Measurements from ENCODE around the gene AOC1. TPM values are rescaled to one million over a fixed set of nuclear protein-coding genes. Genes with fewer than 3 reads are reported as not detected.
"Not testable (repeated sequence)": the region's sequence is repeated elsewhere in the genome, so short reads cannot be mapped to it uniquely, and the experiment has no call there.

AOC1 gene
- total RNA-seq, 1 donor, result not detected

GRCh38 chr7:150806454-150806853 lies 45.9 kb upstream of the AOC1 start:
- H3K27ac ChIP-seq (ENCODE audit: low read depth, low read length), result no peak overlapping the region
- H3K27me3 ChIP-seq (ENCODE audit: insufficient read depth, low read length), result peaks cover 4% of the 10 kb centered on the region
- DNase-seq (ENCODE audit: insufficient read length, low spot score, missing footprints), result no peak
- H3K4me3 ChIP-seq (ENCODE audit: insufficient read depth, low read length), result no peak overlapping the region
- H4K20me1 ChIP-seq (ENCODE audit: insufficient read depth, low read length), result no peaks in the 10 kb centered on the region
- no peak for TF ChIP-seq CTCF (IDR thresholded peaks at IDR 0.05; ENCODE audit: extremely low read depth, low read depth, low read length)
- H3K4me1 ChIP-seq (ENCODE audit: insufficient read depth, low read length), result no peaks in the 10 kb centered on the region
- H3K36me3 ChIP-seq (ENCODE audit: insufficient read depth, low read length), result no peaks in the 10 kb centered on the region
- no peak overlapping the region for H2AFZ ChIP-seq (ENCODE audit: low read length)
- no peak overlapping the region for H3K4me2 ChIP-seq (ENCODE audit: insufficient read depth, low read length)
- H3K9me3 ChIP-seq (ENCODE audit: low read depth, low read length), result no peaks in the 10 kb centered on the region
- no peaks in the 10 kb centered on the region for H3K79me2 ChIP-seq (ENCODE audit: insufficient read depth, low read length)

GRCh38 chr7:150806863-150807262 lies 45.5 kb upstream of the AOC1 start:
- Histone ChIP-seq H3K27me3 (ENCODE audit: insufficient read depth, low read length) (no peaks in the 10 kb centered on the region), H4K20me1 (ENCODE audit: insufficient read depth, low read length) (no peaks in the 10 kb centered on the region), H3K79me2 (ENCODE audit: insufficient read depth, low read length) (no peaks in the 10 kb centered on the region), H3K4me1 (ENCODE audit: insufficient read depth, low read length) (no peaks in the 10 kb centered on the region), H3K9me3 (ENCODE audit: low read depth, low read length) (no peaks in the 10 kb centered on the region), H3K27ac (ENCODE audit: low read depth, low read length) (no peak overlapping the region), H3K36me3 (ENCODE audit: insufficient read depth, low read length) (no peaks in the 10 kb centered on the region), H3K4me2 (ENCODE audit: insufficient read depth, low read length) (no peak overlapping the region), H3K4me3 (ENCODE audit: insufficient read depth, low read length) (no peak overlapping the region), H2AFZ (ENCODE audit: low read length) (no peak overlapping the region)
- no peak for DNase-seq (ENCODE audit: insufficient read length, low spot score, missing footprints)
- TF ChIP-seq CTCF (IDR thresholded peaks at IDR 0.05; ENCODE audit: extremely low read depth, low read depth, low read length), result no peak

- not testable (repeated sequence) for H4K20me1 ChIP-seq (ENCODE audit: insufficient read depth, low read length); H3K4me2 ChIP-seq (ENCODE audit: insufficient read depth, low read length); H3K36me3 ChIP-seq (ENCODE audit: insufficient read depth, low read length); H3K27me3 ChIP-seq (ENCODE audit: insufficient read depth, low read length); H3K4me3 ChIP-seq (ENCODE audit: insufficient read depth, low read length); H3K4me1 ChIP-seq (ENCODE audit: insufficient read depth, low read length); H3K79me2 ChIP-seq (ENCODE audit: insufficient read depth, low read length); H3K9me3 ChIP-seq (ENCODE audit: low read depth, low read length); H2AFZ ChIP-seq (ENCODE audit: low read length); DNase-seq (ENCODE audit: insufficient read length, low spot score, missing footprints); H3K27ac ChIP-seq (ENCODE audit: low read depth, low read length)
These were observed 44.5 kb upstream of the AOC1 start for GRCh38 chr7:150807616-150808438.

- Histone ChIP-seq H4K20me1 (ENCODE audit: insufficient read depth, low read length) (no peaks in the 10 kb centered on the region), H3K36me3 (ENCODE audit: insufficient read depth, low read length) (no peaks in the 10 kb centered on the region), H2AFZ (ENCODE audit: low read length) (no peak overlapping the region), H3K27me3 (ENCODE audit: insufficient read depth, low read length) (no peaks in the 10 kb centered on the region), H3K27ac (ENCODE audit: low read depth, low read length) (no peak overlapping the region), H3K4me3 (ENCODE audit: insufficient read depth, low read length) (no peak overlapping the region), H3K79me2 (ENCODE audit: insufficient read depth, low read length) (no peaks in the 10 kb centered on the region), H3K4me1 (ENCODE audit: insufficient read depth, low read length) (no peaks in the 10 kb centered on the region), H3K4me2 (ENCODE audit: insufficient read depth, low read length) (no peak overlapping the region), H3K9me3 (ENCODE audit: low read depth, low read length) (no peaks in the 10 kb centered on the region)
- DNase-seq (ENCODE audit: insufficient read length, low spot score, missing footprints), result no peak
- no peak for TF ChIP-seq CTCF (IDR thresholded peaks at IDR 0.05; ENCODE audit: extremely low read depth, low read depth, low read length)
These were observed 37.9 kb upstream of the AOC1 start for GRCh38 chr7:150814328-150815001.

Data from osteoblast (primary cell).